Activated CD4-positive, alpha-beta T cell treated with anti-CD3 and anti-CD28 coated beads for 36 hours (primary cell): ENCODE data around the gene UBR1. TPM values are rescaled to one million over a fixed set of nuclear protein-coding genes. Genes with fewer than 3 reads are reported as not detected.
"Not testable (repeated sequence)": the region's sequence is repeated elsewhere in the genome, so short reads cannot be mapped to it uniquely, and the experiment has no call there.

ENCODE experiments used
- ATAC-seq: fragments of 200-7000 bp; cut with Tn5 transposase; one replicate; pipeline ENCODE4 v1.10.0; 2021; ENCODE audit warnings: mild to moderate bottlenecking, moderate library complexity
- CTCF ChIA-PET: fragments of 350-600 bp; sonication (Branson Sonifier 250); formaldehyde crosslinking; loops from one replicate; lab custom pipeline; 2021; ENCODE audit warnings: antibody characterized with exemption; lab: Charles Lee
- POLR2A ChIA-PET: fragments of 350-600 bp; sonication (Branson Sonifier 250); formaldehyde crosslinking; loops from one replicate; lab custom pipeline; 2021; ENCODE audit warnings: antibody characterized with exemption, inconsistent platforms; lab: Charles Lee
- DNase-seq: peaks from one replicate; pipeline ENCODE4 v3.0.0-alpha.2; 2020
- H3K27ac Mint-ChIP-seq: one replicate; pipeline ENCODE4 v1.8.0; 2021; ENCODE audit warnings: mixed read lengths
- H3K27me3 Mint-ChIP-seq: one replicate; pipeline ENCODE4 v1.8.0; 2021; ENCODE audit warnings: mixed read lengths
- H3K36me3 Mint-ChIP-seq: one replicate; pipeline ENCODE4 v1.8.0; 2021; ENCODE audit warnings: low read depth, mixed read lengths
- H3K4me1 Mint-ChIP-seq: one replicate; pipeline ENCODE4 v1.8.0; 2021; ENCODE audit warnings: mixed read lengths
- H3K4me3 Mint-ChIP-seq: one replicate; pipeline ENCODE4 v1.8.0; 2021; ENCODE audit warnings: mild to moderate bottlenecking, moderate library complexity, mixed read lengths
- H3K9me3 Mint-ChIP-seq: one replicate; pipeline ENCODE4 v1.8.0; 2021; ENCODE audit warnings: low read depth, mixed read lengths
- intact Hi-C, 2 experiments: fragments of 100-400 bp; cut with DNase I in 1 of 2; cut with micrococcal nuclease in 1 of 2; formaldehyde crosslinking; loops; one replicate each; pipeline versions ENCODE4 v1.14.2 to v1.15.1; 2022 to 2024; cut with DNase I, micrococcal nuclease
- total RNA-seq, 2 experiments: library from RNA; stranded (reverse); gene quantifications; one replicate each; pipeline ENCODE4 v1.2.3, GENCODE V29; 2021

Gene UBR1
- total RNA-seq, 2 experiments from 2014 or later: 26.8 to 30.6 TPM

- Mint-ChIP-seq H3K27me3 (no peaks in the 10 kb centered on the region), H3K36me3 (peaks cover 47% of the 10 kb centered on the region), H3K27ac (no peak overlapping the region), H3K4me3 (no peak overlapping the region), H3K4me1 (no peaks in the 10 kb centered on the region), H3K9me3 (no peaks in the 10 kb centered on the region)
- intact Hi-C loops: no loop called here
- DNase-seq (no peak), ATAC-seq (no peak)
- ChIA-PET POLR2A (no interaction called here), CTCF (interaction anchor here (1.3 kb wide), 1 partner anchor 9 kb away, joined by 3 read pairs; no protein-coding TSS in a partner anchor)
Observed at GRCh38 chr15:43006991-43007390, 98.8 kb downstream of the UBR1 start.

DNA sequence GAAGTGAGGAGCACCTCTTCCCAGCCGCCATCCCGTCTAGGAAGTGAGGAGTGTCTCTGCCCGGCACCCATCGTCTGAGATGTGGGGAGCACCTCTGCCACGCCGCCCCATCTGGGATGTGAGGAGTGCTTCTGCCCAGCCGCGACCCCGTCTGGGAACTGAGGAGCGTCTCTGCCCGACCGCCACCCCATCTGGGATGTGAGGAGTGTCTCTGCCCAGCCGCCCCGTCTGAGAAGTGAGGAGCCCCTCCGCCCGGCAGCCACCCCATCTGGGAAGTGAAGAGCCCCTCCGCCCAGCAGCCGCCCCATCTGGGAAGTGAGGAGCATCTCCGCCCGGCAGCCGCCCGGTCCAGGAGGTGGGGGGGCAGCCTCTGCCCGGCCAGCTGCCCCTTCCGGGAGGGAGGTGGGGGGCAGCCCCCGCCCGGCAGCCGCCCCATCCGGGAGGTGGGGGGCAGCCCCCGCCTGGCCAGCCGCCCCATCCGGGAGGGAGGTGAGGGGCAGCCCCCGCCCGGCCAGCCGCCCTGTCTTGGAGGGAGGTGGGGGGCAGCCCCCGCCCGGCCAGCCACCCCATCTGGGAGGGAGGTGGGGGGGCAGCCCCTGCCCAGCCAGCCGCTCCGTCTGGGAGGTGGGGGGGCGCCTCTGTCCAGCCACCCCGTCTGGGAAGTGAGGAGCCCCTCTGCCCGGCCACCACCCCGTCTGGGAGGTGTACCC is 100.8 kb downstream of the UBR1 start:
- ATAC-seq, CTCF ChIA-PET, H3K4me1 Mint-ChIP-seq, H3K27me3 Mint-ChIP-seq, H3K9me3 Mint-ChIP-seq, DNase-seq, intact Hi-C loops, H3K27ac Mint-ChIP-seq, H3K4me3 Mint-ChIP-seq, POLR2A ChIA-PET: not testable (repeated sequence)
- H3K36me3 Mint-ChIP-seq: peaks cover 38% of the 10 kb centered on the region

GRCh38 chr15:42999201-42999779 is 106.5 kb downstream of the UBR1 start:
- no peak for DNase-seq
- Mint-ChIP-seq H3K4me1 (no peaks in the 10 kb centered on the region), H3K27ac (no peak overlapping the region), H3K4me3 (no peak overlapping the region), H3K36me3 (peaks cover 24% of the 10 kb centered on the region), H3K27me3 (no peaks in the 10 kb centered on the region), H3K9me3 (no peaks in the 10 kb centered on the region)
- ChIA-PET POLR2A (no interaction called here), CTCF (no interaction called here)
- ATAC-seq: no peak
- intact Hi-C loops: no loop called here

- Mint-ChIP-seq H3K27me3 (no peaks in the 10 kb centered on the region), H3K4me3 (no peak overlapping the region), H3K36me3 (peaks cover 13% of the 10 kb centered on the region), H3K4me1 (no peaks in the 10 kb centered on the region), H3K27ac (no peak overlapping the region), H3K9me3 (no peaks in the 10 kb centered on the region)
- no peak for ATAC-seq
- DNase-seq: no peak
- CTCF ChIA-PET: interaction anchor here (1.9 kb wide), 1 partner anchor 13 kb away, joined by 4 read pairs; no protein-coding TSS in a partner anchor
- POLR2A ChIA-PET: no interaction called here
- intact Hi-C loops: no loop called here
Observed at GRCh38 chr15:42996871-42997270, 109.0 kb downstream of the UBR1 start.

GRCh38 chr15:42994546-42994945 is 111.3 kb downstream of the UBR1 start:
- Mint-ChIP-seq H3K27me3 (no peaks in the 10 kb centered on the region), H3K27ac (no peak overlapping the region), H3K4me1 (no peaks in the 10 kb centered on the region), H3K4me3 (no peak overlapping the region), H3K36me3 (peaks cover 16% of the 10 kb centered on the region), H3K9me3 (no peaks in the 10 kb centered on the region)
- ATAC-seq (no peak), DNase-seq (no peak)
- POLR2A ChIA-PET: no interaction called here
- intact Hi-C loops: no loop called here
- CTCF ChIA-PET: interaction anchor here (1.0 kb wide), 1 partner anchor 231 kb away, joined by 3 read pairs; no protein-coding TSS in a partner anchor

GRCh38 chr15:42992626-42993025 is 113.2 kb downstream of the UBR1 start:
- Mint-ChIP-seq H3K4me1 (no peaks in the 10 kb centered on the region), H3K4me3 (no peak overlapping the region), H3K36me3 (peaks cover 19% of the 10 kb centered on the region), H3K9me3 (no peaks in the 10 kb centered on the region), H3K27me3 (no peaks in the 10 kb centered on the region), H3K27ac (no peak overlapping the region)
- ATAC-seq (no peak), DNase-seq (no peak)
- intact Hi-C loops: no loop called here
- POLR2A ChIA-PET: interaction anchor here (0.6 kb wide), 1 partner anchor 589 kb away, joined by 3 read pairs; no protein-coding TSS in a partner anchor
- CTCF ChIA-PET: no interaction called here

GRCh38 chr15:42986693-42987342 is 119.0 kb downstream of the UBR1 start:
- Mint-ChIP-seq H3K9me3 (no peaks in the 10 kb centered on the region), H3K36me3 (peaks cover 24% of the 10 kb centered on the region), H3K27ac (no peak overlapping the region), H3K4me1 (no peaks in the 10 kb centered on the region), H3K27me3 (no peaks in the 10 kb centered on the region), H3K4me3 (no peak overlapping the region)
- CTCF ChIA-PET: no interaction called here
- DNase-seq (no peak), ATAC-seq (no peak)
- POLR2A ChIA-PET: no interaction called here
- intact Hi-C loops: no loop called here

DNA sequence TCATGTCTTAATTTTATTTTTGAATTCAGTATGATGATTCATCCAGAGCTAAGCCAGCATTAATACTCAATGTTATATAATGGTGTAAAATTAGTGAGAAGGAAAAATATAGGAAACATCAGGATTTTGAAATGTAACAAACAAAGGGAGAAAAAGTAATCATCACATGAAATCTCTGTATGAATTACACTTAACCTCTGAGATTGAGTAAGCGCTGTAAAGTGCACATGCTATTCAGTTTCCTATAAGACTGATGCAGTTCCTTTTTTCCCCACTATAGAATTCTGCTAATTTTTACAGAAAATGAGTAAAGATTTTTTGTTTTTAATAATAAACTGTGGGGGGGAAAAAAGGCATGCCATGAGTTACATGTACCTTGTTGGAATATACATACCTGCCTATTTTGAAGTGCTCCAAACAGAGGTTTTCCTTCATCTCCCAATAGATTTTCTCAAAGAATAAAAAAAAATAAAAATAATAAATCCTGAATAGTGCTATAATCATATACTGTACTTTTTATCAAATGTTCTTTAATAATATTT is 121.3 kb downstream of the UBR1 start:
- no peak for ATAC-seq
- CTCF ChIA-PET: interaction anchor here (0.7 to 1.5 kb wide), 3 partner anchors 9 to 663 kb away, joined by 4 read pairs; no protein-coding TSS in a partner anchor
- Mint-ChIP-seq H3K4me3 (no peak overlapping the region), H3K27ac (no peak overlapping the region), H3K36me3 (peaks cover 24% of the 10 kb centered on the region), H3K27me3 (no peaks in the 10 kb centered on the region), H3K4me1 (no peaks in the 10 kb centered on the region), H3K9me3 (no peaks in the 10 kb centered on the region)
- intact Hi-C loops: no loop called here
- POLR2A ChIA-PET: no interaction called here
- DNase-seq: no peak

- peaks cover 48% of the 10 kb centered on the region for H3K36me3 Mint-ChIP-seq
- CTCF ChIA-PET: interaction anchor here (0.6 kb wide), 1 partner anchor 1773 kb away, joined by 3 read pairs; no protein-coding TSS in a partner anchor
- H3K9me3 Mint-ChIP-seq, intact Hi-C loops, POLR2A ChIA-PET, H3K4me1 Mint-ChIP-seq, DNase-seq, H3K4me3 Mint-ChIP-seq, ATAC-seq, H3K27ac Mint-ChIP-seq, H3K27me3 Mint-ChIP-seq: not testable (repeated sequence)
Observed at GRCh38 chr15:42979113-42979512, 126.7 kb downstream of the UBR1 start.

DNA sequence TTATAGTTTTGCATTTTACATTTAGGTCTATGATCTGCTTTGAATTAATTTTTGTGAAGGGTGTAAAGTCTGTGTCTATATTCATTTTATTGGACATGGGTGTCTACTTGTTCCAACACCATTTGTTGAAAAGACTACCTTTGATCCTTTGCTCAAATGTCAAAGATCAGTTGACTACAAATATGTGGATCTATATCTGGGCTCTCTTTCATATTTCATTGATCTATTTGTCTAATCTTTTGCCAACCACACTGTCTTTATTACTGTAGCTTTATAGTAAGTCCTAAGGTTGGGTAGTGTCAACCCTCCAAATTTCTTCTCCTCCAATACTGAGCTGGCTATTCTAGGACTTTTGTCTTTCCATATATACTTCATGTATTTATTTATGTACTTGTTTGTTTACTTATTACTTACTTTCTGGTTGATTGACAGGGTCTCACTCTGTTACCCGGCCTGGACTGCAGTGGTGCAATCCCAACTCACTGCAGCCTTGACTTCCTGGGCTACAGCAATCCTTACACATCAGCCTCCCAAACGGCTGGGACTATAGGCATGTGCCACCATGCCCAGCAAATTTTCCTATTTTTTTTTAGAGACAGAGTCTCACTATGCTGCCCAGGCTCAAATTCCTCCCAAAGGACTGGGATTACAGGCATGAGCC is 131.5 kb downstream of the UBR1 start:
- H3K4me3 Mint-ChIP-seq: no peak overlapping the region
- peaks cover 72% of the 10 kb centered on the region for H3K36me3 Mint-ChIP-seq
- ATAC-seq: no peak
- no peaks in the 10 kb centered on the region for H3K4me1 Mint-ChIP-seq
- intact Hi-C loops: no loop called here
- CTCF ChIA-PET: interaction anchor here (1.9 kb wide), 1 partner anchor 9 kb away, joined by 4 read pairs; no protein-coding TSS in a partner anchor
- H3K27ac Mint-ChIP-seq: no peak overlapping the region
- DNase-seq: no peak
- POLR2A ChIA-PET: no interaction called here
- no peaks in the 10 kb centered on the region for H3K9me3 Mint-ChIP-seq
- H3K27me3 Mint-ChIP-seq: no peaks in the 10 kb centered on the region

DNA sequence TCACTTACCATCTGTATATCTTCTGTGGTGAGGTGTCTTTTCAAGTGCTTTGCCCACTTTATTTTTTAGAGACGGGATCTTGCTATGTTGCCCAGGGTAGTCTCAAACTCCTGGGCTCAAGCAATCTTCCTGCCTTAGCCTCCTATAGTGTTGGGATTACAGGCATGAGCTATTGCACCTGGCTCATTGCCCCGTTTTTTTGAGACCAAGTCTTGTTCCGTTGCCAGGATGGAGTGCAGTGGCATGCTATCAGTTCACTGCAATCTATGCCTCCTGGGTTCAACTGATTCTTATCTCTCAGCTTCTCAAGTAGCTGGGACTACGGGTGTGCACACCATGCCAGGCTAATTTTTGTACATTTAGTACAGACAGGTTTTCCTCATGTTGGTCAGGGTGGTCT is 132.7 kb downstream of the UBR1 start:
- H3K9me3 Mint-ChIP-seq: no peaks in the 10 kb centered on the region
- intact Hi-C loops: no loop called here
- H3K27ac Mint-ChIP-seq: no peak overlapping the region
- CTCF ChIA-PET: no interaction called here
- no peak overlapping the region for H3K4me3 Mint-ChIP-seq
- DNase-seq (no peak), ATAC-seq (no peak)
- H3K27me3 Mint-ChIP-seq: no peaks in the 10 kb centered on the region
- POLR2A ChIA-PET: no interaction called here
- no peaks in the 10 kb centered on the region for H3K4me1 Mint-ChIP-seq
- peaks cover 74% of the 10 kb centered on the region for H3K36me3 Mint-ChIP-seq
